H9 (cell line): ENCODE data around the gene SH3TC2. TPM values are rescaled to one million over a fixed set of nuclear protein-coding genes. Genes with fewer than 3 reads are reported as not detected.

ENCODE experiments used
- DNase-seq: peaks from one replicate; pipeline ENCODE4 v3.0.0-alpha.2; 2017
- H2AFZ ChIP-seq: one replicate; pipeline ENCODE4 v1.6.1; 2013; ENCODE audit warnings: mild to moderate bottlenecking, low read length, control low read depth, moderate library complexity
- H2AK5ac ChIP-seq: 2 replicates; pipeline ENCODE4 v1.6.1; 2013; ENCODE audit warnings: low read length, control low read depth, mixed read lengths; ENCODE audit not compliant: insufficient read length
- H2BK120ac ChIP-seq: one replicate; pipeline ENCODE4 v1.6.1; 2013; ENCODE audit warnings: low read depth, mild to moderate bottlenecking, low read length, control low read depth, inconsistent platforms; ENCODE audit not compliant: poor library complexity, severe bottlenecking
- H2BK12ac ChIP-seq: 2 replicates; pipeline ENCODE4 v1.6.1; 2013; ENCODE audit warnings: low read length, control low read depth, mixed read lengths, low read depth; ENCODE audit not compliant: insufficient read length
- H2BK15ac ChIP-seq: 2 replicates; pipeline ENCODE4 v1.6.1; 2013; ENCODE audit warnings: low read depth, low read length, control low read depth
- H2BK20ac ChIP-seq: one replicate; pipeline ENCODE4 v1.6.1; 2013; ENCODE audit warnings: low read depth, mild to moderate bottlenecking, low read length, control low read depth, inconsistent platforms; ENCODE audit not compliant: poor library complexity, severe bottlenecking
- H2BK5ac ChIP-seq: 2 replicates; pipeline ENCODE4 v1.6.1; 2013; ENCODE audit warnings: low read length, control low read depth, mixed read lengths; ENCODE audit not compliant: insufficient read length
- H3K14ac ChIP-seq: 2 replicates; pipeline ENCODE4 v1.6.1; 2013; ENCODE audit warnings: low read length, control low read depth; ENCODE audit not compliant: insufficient read depth
- H3K18ac ChIP-seq: 2 replicates; pipeline ENCODE4 v1.6.1; 2013; ENCODE audit warnings: low read depth, mild to moderate bottlenecking, mixed read lengths, low read length, control low read depth; ENCODE audit not compliant: insufficient read length
- H3K23ac ChIP-seq: 2 replicates; pipeline ENCODE4 v1.6.1; 2013; ENCODE audit warnings: low read length, control low read depth, mixed read lengths, low read depth; ENCODE audit not compliant: insufficient read length
- H3K23me2 ChIP-seq: 2 replicates; pipeline ENCODE4 v1.6.1; 2013; ENCODE audit warnings: low read depth, mild to moderate bottlenecking, mixed read lengths, low read length, control low read depth; ENCODE audit not compliant: insufficient read length, poor library complexity, severe bottlenecking
- H3K27ac ChIP-seq: 2 replicates; pipeline ENCODE4 v1.5.1; 2013; ENCODE audit warnings: low read length, control low read depth, mixed read lengths, low read depth; ENCODE audit not compliant: insufficient read length
- H3K27me3 ChIP-seq: 2 replicates; pipeline ENCODE4 v1.6.1; 2013; ENCODE audit warnings: low read length, control low read depth, inconsistent platforms; ENCODE audit not compliant: insufficient read depth
- H3K4ac ChIP-seq: 2 replicates; pipeline ENCODE4 v1.6.1; 2013; ENCODE audit warnings: low read depth, mild to moderate bottlenecking, control low read depth, inconsistent platforms, low read length, moderate library complexity
- H3K4me1 ChIP-seq: 2 replicates; pipeline ENCODE4 v1.6.1; 2013; ENCODE audit warnings: low read length, control low read depth, inconsistent platforms; ENCODE audit not compliant: insufficient read depth
- H3K4me2 ChIP-seq: 2 replicates; pipeline ENCODE4 v1.6.1; 2013; ENCODE audit warnings: low read length, control low read depth, mixed read lengths; ENCODE audit not compliant: insufficient read length, insufficient read depth
- H3K56ac ChIP-seq: 2 replicates; pipeline ENCODE4 v1.6.1; 2013; ENCODE audit warnings: low read depth, mild to moderate bottlenecking, mixed read lengths, low read length, control low read depth; ENCODE audit not compliant: insufficient read length
- H3K79me1 ChIP-seq: 2 replicates; pipeline ENCODE4 v1.6.1; 2013; ENCODE audit warnings: low read depth, mild to moderate bottlenecking, moderate library complexity, low read length, control low read depth, inconsistent platforms; ENCODE audit not compliant: insufficient read depth, poor library complexity, severe bottlenecking
- H3K79me2 ChIP-seq: 2 replicates; pipeline ENCODE4 v1.6.1; 2013; ENCODE audit warnings: low read length, control low read depth, inconsistent platforms; ENCODE audit not compliant: insufficient read depth
- H3K9ac ChIP-seq: 2 replicates; pipeline ENCODE4 v1.6.1; 2013; ENCODE audit warnings: low read length, control low read depth, mixed read lengths; ENCODE audit not compliant: insufficient read length; ENCODE audit errors: extremely low read depth
- H3K9me3 ChIP-seq: one replicate; pipeline ENCODE4 v1.6.1; 2013; ENCODE audit warnings: low read depth, low read length, inconsistent platforms; ENCODE audit not compliant: control insufficient read depth
- H3T11ph ChIP-seq: one replicate; pipeline ENCODE4 v1.6.1; 2013; ENCODE audit warnings: mild to moderate bottlenecking, low read length, control low read depth, inconsistent platforms
- H4K20me1 ChIP-seq: one replicate; pipeline ENCODE4 v1.6.1; 2013; ENCODE audit not compliant: control insufficient read depth, insufficient read length, insufficient read depth
- H4K5ac ChIP-seq: 2 replicates; pipeline ENCODE4 v1.6.1; 2013; ENCODE audit warnings: low read depth, mild to moderate bottlenecking, mixed read lengths, low read length, control low read depth; ENCODE audit not compliant: insufficient read length
- H4K8ac ChIP-seq: replicated peaks from 2 replicates; pipeline ENCODE4 v1.6.1; 2013; ENCODE audit warnings: low read length, control low read depth, mixed read lengths, low read depth; ENCODE audit not compliant: insufficient read length
- H4K91ac ChIP-seq: 2 replicates; pipeline ENCODE4 v1.6.1; 2013; ENCODE audit warnings: low read depth, mild to moderate bottlenecking, moderate library complexity, mixed read lengths, low read length, control low read depth; ENCODE audit not compliant: insufficient read length
- H3K27ac Mint-ChIP-seq, 3 experiments: 2 replicates in 2 of 3; 3 replicates in 1 of 3; pipeline ENCODE4 v1.8.0; 2020 to 2021; ENCODE audit warnings: mixed read lengths in 3 of 3, mild to moderate bottlenecking in 1 of 3, moderate library complexity in 1 of 3
- H3K27me3 Mint-ChIP-seq: 2 replicates; pipeline ENCODE4 v1.8.0; 2021; ENCODE audit warnings: low read depth, mild to moderate bottlenecking, moderate library complexity, mixed read lengths
- H3K36me3 Mint-ChIP-seq, 3 experiments: 2 replicates in 2 of 3; 3 replicates in 1 of 3; pipeline ENCODE4 v1.8.0; 2020 to 2021; ENCODE audit warnings: low read depth in 3 of 3, mixed read lengths in 3 of 3; ENCODE audit not compliant: insufficient read depth in 1 of 3
- H3K4me1 Mint-ChIP-seq, 2 experiments: 2 replicates each; pipeline ENCODE4 v1.8.0; 2020; ENCODE audit warnings: mixed read lengths in 2 of 2
- H3K4me3 Mint-ChIP-seq, 2 experiments: 2 replicates in 1 of 2; 3 replicates in 1 of 2; pipeline ENCODE4 v1.8.0; 2020 to 2021; ENCODE audit warnings: mild to moderate bottlenecking in 2 of 2, mixed read lengths in 2 of 2, moderate library complexity in 1 of 2
- H3K9me3 Mint-ChIP-seq, 2 experiments: 2 replicates in 1 of 2; 3 replicates in 1 of 2; pipeline ENCODE4 v1.8.0; 2020; ENCODE audit warnings: mild to moderate bottlenecking in 2 of 2, mixed read lengths in 2 of 2, moderate library complexity in 1 of 2
- CTCF ChIP-seq: fragments of 200-600 bp; sonication (generic); conservative IDR thresholded peaks from 3 replicates; pipeline ENCODE4 v1.8.0; 2021; ENCODE audit warnings: antibody characterized with exemption, mild to moderate bottlenecking
- WGBS: extraction: QIAGEN DNeasy Blood & Tissue Kit; methylation state at CpG from one replicate; pipeline ENCODE4 v1.1.7; 2013; ENCODE audit warnings: missing lambda C conversion rate, low lambda C conversion rate, mixed read lengths; ENCODE audit not compliant: insufficient read length; ENCODE audit errors: extremely low coverage; 5-methylcytosine and 5-hydroxymethylcytosine counted together
- total RNA-seq: library from RNA; stranded (reverse); gene quantifications from 2 replicates; pipeline ENCODE4 v1.2.1, GENCODE V29; 2021

The SH3TC2 gene
- total RNA-seq, 1 experiment from 2014 or later, result not detected

DNA sequence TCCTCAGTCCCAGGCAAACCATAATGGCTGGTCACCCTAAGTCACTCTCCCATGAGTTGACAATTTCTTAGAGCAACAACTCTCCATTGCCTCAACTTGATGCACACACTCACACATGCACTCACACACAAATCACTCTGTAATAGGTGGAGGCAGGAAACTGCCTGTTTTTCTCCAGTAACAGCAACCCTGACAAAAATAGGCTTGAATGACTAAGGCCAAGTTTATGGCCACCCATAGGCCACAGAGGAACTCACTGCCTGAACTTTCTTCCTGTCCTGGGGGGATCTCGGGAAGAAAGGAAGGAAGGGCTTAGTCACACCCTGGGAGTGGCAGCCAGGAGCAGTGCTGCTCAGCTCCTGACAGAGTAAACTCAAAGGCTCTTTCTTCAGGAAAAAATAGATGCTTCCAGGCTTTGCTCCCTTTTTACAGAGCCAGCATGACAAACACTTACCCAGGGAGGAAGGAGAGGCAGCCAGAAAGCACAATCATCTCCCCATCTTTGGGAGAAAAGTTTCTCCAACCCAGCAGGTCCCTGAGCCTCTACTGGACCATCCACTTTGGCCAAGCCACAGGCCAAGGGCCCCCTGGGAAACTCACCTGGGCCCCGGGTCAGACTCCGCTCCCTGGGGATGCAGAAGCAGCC is 368 bp downstream of the SH3TC2 start:
- Mint-ChIP-seq H3K4me1 (peaks cover 8 to 12% of the 10 kb centered on the region in 2 experiments), H3K9me3 (peaks cover 3 to 8% of the 10 kb centered on the region in 2 experiments; a peak in 3 of 5 replicates), H3K27ac (peak overlapping the region in 1 of 3 experiments; percentile 53; a peak in 1 of 7 replicates), H3K4me3 (no peak overlapping the region), H3K36me3 (peaks cover 0 to 3% (median 0%) of the 10 kb centered on the region in 3 experiments; a peak in 1 of 7 replicates), H3K27me3 (peaks cover 2% of the 10 kb centered on the region; the same call in 1 of the 2 replicates)
- no CpG with 5 or more reads among the region's 3 CpGs for WGBS
- H3K79me2 ChIP-seq, result no peaks in the 10 kb centered on the region
- no peak overlapping the region for H3K4me2 ChIP-seq
- H3T11ph ChIP-seq, result no peak overlapping the region
- H4K91ac ChIP-seq, result no peak overlapping the region
- no peak overlapping the region for H3K18ac ChIP-seq
- no peak overlapping the region for H3K14ac ChIP-seq
- no peak overlapping the region for H2BK12ac ChIP-seq
- no peak overlapping the region for H3K27ac ChIP-seq
- H3K4ac ChIP-seq, result no peak overlapping the region
- H2AK5ac ChIP-seq, result no peak overlapping the region
- H3K27me3 ChIP-seq, result no peaks in the 10 kb centered on the region
- no peaks in the 10 kb centered on the region for H3K23me2 ChIP-seq
- no peak overlapping the region for H4K5ac ChIP-seq
- H3K79me1 ChIP-seq, result no peaks in the 10 kb centered on the region
- no peak overlapping the region for H3K9ac ChIP-seq
- DNase-seq, result no peak
- no peak overlapping the region for H3K56ac ChIP-seq
- no peaks in the 10 kb centered on the region for H3K9me3 ChIP-seq
- no peak overlapping the region for H2BK15ac ChIP-seq
- H2BK20ac ChIP-seq, result no peak overlapping the region
- no peak overlapping the region for H3K23ac ChIP-seq
- no peak overlapping the region for H2BK5ac ChIP-seq
- TF ChIP-seq CTCF, result no peak
- no peaks in the 10 kb centered on the region for H3K4me1 ChIP-seq
- H4K20me1 ChIP-seq, result no peaks in the 10 kb centered on the region
- no peak overlapping the region for H2BK120ac ChIP-seq
- no peak overlapping the region for H4K8ac ChIP-seq
- no peak overlapping the region for H2AFZ ChIP-seq
